HG03575 (cell line): ENCODE results near the gene ABCD4.
"Not testable (repeated sequence)": the region's sequence is repeated elsewhere in the genome, so short reads cannot be mapped to it uniquely, and the experiment has no call there.

Experiments
- ATAC-seq: cut with Tn5 transposase; IDR thresholded peaks from one replicate; pipeline ENCODE4 v1.9.1; 2021; ENCODE audit not compliant: unreplicated experiment, insufficient number of reproducible peaks, low FRiP score; ENCODE audit errors: extremely low read depth

The ABCD4 gene

DNA sequence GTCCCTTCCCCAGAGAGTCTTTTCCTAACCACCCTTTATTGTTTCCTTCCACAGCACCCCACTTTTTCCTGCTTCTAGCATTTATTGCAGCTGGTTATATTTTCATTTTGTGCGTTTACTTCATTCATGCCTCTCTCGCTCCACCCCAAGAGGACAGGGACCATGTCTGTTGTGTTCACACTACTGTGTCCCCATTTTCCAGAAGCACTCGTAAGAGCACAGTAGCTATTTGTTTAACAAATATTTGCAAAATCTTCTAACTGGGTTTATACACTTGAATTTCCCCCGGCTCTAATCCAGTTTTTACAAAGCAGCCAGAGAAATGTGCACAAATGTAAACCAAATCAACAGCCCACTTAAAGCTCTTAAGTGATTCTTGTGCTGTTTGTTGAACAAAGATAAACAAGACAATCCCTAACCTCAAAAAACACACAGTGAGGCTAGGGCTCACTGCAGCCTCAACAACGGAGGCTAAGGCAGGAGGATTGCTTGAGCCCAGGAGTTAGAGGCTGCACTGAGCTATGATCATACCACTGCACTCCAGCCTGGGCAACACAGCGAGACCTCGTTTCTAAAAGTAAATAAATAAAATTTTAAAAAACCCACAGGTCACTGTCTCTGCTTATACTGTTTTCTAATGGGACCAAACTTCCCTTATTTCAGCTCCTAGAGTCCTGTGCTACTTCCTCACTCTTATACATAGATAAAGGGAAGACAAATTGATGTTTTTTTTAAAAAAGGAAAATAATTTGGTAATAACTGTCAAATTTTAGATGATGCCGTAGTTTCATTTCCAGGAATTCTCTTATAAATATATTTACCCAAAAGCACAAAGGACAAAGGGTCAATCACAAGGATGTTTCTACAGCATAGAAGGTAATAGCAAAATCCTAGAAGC lies 6.6 kb upstream of the ABCD4 start:
- no peak for ATAC-seq

DNA sequence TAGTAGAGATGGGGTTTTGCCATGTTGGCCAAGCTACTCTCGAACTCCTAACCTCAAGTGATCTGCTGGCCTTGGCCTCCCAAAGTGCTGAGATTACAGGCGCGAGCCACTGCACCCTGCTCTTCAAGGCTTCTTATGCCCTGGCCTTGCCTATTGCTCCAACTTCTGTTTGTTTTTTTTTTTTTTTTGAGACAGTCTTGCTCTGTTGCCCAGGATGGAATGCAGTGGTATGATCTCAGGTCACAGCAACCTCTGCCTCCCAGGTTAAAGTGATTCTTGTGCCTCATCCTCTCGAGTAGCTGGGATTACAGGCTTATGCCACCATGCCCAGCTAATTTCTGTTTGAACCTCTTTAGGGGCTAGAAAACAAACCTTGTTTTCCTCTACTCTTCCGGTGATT lies 6.0 kb upstream of the ABCD4 start:
- no peak for ATAC-seq

DNA sequence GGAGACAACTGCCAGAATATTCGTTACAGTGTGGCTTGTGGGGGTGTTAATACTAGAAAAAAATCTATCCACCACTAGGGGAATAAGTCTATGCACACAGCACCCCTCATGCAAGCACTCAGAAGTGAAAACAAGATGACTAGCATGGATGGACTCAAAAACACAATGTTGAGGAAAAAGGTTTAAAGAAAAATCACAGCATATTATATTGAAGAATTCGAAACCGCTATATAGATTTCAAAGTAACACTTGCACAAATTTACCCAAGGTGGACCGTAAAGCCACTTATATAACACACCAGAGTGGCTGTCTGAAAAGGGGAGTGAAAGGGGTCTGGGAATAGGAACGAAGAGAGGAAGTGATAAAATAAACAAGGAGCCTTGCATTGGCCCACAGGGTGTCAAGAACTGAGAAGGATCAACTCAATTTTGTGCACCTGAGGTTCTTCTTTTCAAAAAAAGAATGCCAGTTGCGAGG lies 544 bp downstream of the ABCD4 start:
- no peak for ATAC-seq

DNA sequence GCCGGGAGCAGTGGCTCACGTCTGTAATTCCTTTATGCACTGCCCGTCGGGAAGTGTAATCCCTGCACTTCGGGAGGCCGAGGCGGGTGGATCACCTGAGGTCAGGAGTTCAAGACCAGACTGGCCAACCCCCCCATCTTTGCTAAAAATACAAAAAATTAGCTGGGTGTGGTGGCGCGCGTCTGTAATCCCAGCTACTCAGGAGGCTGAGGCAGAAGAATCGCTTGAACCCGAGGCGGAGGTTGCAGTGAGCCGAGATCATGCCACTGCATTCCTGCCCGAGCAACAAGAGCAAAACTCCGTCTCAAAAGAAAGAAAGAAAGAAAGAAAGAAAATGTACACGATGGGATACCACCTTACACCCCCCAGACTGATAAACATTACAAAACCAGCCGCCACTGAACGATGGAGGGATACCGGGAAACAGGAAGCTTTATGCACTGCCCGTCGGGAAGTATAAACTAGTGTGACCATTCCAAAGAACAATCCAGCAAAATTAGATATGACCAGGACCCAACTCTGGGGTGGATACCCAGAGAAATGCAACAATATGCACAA lies 1.1 kb downstream of the ABCD4 start:
- no peak for ATAC-seq

DNA sequence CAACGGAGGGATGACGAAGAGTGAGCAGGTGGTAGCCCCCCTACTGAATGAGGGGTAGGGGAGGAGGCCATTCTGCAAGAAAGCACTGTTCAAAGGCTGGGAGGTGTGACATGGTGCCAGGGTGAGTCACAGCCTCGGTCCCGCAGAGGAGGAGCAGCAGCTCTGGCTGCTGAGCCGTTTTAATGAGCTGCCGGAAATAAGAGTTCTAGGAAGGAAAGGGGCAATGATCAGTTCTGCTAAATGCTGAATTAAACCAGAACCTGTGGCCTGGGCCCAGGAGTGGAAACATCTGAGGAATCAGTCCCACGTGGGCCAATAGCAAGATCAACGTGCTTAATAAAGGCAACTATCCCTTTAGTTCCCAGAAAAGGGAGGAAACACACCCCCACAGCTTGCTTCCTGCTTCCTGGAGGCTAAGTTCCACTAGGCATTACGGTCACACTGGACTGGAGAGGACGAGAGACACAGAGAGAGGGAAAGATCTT lies 3.6 kb downstream of the ABCD4 start:
- ATAC-seq, result no peak

DNA sequence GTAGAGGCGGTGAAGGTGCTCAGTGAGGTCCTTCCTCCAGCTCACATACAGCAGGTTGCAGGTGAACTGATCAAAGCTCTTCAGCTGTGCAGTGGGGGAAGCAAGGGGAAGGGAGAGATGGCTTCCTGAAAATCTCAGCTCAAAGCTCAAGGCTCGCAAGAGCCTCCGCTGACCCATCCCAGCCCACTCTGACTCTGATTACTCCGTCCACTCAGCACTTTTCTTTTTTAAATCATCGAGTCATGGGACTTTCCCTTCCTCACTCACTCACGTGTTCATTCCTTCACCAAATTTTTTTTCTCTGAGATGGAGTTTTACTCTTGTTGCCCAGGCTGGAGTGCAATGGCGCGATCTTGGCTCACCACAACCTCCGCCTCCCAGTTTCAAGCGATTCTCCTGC lies 4.7 kb downstream of the ABCD4 start:
- ATAC-seq, result no peak

DNA sequence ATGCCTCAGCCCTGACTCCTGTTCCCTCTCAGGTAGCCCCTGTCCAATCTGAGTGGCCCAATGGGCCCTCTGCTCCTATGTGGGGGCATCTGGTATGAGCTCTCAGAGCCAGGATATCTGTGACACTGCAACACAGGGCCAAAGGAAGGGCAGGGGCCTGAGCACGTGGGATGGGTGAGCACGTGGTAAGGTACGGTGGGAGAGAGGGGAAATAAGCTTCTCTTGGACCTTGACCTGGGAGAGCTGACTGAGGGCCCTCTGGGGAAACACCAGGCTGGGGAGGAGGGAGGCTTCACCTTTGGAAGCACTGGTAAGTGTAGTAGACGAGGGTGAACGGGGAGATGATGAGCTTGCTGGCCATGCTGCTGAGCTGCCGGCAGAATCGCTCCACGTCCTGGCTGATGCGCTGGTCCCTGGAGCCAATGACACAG lies 6.7 kb downstream of the ABCD4 start:
- ATAC-seq, result no peak

DNA sequence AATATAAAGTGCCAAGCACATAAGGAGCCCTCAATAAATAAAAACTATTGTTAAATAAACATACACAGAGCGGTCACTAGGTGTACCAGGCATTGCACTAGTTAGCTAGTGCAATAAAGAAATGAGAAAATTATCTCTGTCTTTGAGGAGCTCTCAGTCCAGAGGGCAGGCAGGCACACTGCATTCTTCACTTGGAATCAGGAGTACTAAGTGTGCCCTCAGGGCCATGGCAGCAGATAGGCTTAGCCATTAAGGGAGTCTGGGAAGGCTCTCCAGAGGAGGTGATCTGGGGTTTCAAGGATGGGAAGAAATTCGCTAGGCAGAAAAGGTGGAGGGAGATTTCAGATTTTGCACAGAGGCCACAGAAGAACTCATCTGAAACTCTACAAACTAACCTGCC lies 9.1 kb downstream of the ABCD4 start:
- no peak for ATAC-seq

DNA sequence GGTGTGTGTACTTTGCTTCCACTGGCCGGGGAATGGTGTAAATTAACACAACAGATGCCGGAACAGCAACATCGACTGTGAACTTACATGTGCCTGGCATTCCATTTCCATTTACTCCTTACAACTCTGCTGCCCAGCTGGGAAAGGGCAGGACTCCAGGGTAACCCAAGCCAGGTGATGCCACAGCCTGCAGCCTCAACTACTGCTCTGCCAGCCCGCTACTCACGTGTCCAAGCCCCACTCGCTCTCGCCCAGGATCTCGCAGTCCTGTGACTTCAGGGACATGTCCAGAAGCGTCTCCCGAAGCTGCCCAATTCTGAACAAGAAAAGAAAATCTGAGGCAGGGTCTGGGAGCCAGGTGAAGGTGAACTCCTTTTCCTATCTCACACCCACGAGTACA lies 10.7 kb downstream of the ABCD4 start:
- no peak for ATAC-seq

DNA sequence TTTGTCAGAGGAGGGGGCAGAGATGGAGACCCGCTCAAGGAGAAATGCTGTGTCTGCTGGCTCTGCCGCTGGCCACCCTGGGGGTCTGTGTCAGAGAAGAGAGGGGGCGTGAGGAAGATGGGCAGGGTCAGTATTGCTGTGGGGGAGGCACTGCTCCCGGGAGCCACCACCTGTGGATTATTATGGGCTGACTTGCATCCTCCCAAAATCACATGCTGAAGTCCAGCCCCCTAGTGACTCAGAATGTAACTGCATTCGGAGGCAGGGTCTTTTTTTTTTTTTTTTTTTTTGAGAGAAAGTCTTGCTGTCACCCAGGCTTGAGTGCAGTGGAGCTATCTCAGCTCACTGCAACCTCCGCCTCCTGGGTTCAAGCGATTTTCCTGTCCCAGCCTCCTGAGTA lies 12.3 kb downstream of the ABCD4 start:
- ATAC-seq, result no peak

DNA sequence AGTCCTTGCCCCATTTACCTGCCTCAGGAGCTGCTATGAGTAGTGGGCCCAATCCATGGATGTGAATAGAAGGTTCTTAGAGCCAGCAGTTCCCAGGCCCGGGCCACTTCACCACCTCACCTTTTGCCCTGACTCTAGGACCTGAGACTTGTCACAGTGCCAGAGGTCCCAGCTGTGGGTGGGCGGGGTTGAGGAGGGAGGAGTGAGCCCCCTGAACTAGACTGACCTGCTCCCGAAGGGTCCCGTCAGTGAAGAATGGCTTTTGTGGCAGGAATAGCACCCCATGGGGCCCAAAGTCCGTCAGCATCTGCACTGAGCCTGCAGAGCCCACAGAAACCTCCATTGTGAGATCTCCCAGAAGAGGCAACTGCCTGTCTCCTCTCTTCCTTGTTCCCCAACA lies 12.9 kb downstream of the ABCD4 start:
- ATAC-seq, result no peak

DNA sequence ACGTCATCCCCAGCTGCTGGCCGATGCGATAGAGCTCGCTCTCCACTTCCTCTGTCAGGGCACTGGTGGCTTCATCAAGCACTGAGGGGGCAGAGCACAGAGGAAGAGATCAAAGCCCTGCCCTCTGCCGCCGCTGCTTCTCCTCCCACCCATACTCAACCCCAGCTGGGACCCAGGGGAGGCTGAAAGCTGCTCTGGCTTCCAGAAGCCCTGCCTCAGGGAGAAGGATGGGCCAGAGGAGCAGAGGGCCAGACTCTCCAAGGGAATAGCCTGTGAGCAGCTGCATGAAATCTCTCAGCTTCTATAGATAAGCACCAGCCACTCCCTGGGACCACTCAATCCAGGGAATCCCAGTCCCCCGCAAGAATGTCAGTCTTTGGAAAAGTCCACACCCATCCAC lies 16.0 kb downstream of the ABCD4 start:
- ATAC-seq, result no peak

DNA sequence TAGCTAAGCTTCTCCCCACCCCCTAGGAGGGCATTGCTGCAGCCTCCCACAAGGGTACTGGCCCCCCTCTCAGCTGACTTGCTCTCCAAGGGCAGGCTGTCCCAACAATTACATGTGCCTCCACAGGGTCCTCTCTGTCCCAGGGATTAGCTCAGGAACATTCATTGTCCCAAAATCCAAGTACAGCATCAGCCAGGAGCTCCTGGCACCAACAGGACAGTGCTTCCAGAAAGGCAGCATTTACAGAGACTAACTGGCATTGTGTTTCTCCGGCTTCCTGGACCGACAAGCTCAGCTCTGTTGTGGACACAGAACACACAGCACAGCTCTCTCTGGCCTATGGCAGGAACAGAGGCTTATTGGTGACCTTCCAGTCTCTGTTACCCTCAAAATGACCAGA lies 21.7 kb downstream of the ABCD4 start:
- ATAC-seq, result no peak

DNA sequence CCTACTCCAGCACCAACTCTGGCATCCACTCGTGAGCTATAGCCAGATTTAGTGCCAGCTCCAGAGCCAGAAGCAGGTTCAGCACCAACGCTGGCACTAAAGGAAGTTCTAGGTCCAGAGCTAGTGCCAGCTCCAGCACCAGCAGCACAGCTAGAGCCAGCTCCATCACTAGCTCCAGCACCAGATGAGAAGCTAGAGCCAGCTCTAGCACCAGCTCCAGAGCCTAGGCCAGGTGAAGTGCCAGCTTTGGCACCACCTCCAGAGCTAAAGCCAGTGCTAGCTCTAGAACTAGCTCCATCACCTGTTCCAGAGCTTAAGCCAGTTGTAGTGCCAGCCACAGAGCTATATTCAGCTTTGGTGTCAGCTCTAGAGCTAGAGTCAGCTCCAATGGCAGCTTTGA lies 24.7 kb downstream of the ABCD4 start:
- ATAC-seq, result no peak

DNA sequence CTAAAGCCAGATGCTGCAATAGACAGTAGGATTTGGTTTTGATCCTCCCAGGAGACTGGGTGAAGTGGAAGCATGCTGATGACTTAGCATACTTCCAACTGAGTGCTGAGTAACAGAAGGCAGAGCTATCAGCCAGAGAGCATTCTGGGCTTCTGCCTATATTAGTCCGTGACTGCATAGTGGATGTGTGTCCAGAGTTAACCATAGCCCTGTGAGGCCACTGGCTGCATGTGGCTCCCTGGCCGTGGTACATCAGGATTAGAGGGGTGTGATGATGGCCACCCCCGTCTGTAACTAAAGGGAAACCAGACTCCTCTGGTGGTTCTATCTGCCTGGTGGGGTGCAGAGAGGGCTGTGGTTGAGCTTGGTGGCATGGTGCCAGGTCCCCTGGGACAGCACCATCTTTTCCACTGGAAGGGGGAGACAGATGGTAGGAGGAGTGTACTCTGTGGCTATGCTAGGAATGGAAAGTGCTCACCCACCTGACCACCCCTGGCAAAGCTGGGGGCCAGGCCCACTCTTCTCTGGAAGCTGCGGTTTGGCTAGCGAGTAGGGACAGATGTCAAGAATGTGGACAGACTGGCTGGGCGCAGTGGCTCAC lies 27.4 kb downstream of the ABCD4 start:
- ATAC-seq, result no peak

DNA sequence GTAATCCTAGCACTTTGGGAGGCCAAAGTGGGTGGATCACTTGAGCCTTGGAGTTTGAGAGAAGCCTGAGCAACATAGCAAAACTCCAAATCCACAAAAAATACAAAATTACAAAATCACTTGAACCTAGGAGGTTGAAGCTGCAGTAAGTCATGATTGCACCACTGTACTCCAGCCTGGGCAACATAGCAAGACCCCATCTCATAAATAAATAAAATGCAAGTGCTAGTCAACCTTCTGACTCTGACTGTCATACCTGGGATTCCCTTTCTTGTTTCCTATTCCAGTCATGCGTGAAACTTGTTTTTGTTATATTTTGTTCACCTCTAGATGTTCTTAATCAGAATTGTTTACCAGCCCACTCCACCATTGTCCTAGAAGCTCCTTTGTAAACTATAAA lies 31.4 kb downstream of the ABCD4 start:
- ATAC-seq, result no peak

DNA sequence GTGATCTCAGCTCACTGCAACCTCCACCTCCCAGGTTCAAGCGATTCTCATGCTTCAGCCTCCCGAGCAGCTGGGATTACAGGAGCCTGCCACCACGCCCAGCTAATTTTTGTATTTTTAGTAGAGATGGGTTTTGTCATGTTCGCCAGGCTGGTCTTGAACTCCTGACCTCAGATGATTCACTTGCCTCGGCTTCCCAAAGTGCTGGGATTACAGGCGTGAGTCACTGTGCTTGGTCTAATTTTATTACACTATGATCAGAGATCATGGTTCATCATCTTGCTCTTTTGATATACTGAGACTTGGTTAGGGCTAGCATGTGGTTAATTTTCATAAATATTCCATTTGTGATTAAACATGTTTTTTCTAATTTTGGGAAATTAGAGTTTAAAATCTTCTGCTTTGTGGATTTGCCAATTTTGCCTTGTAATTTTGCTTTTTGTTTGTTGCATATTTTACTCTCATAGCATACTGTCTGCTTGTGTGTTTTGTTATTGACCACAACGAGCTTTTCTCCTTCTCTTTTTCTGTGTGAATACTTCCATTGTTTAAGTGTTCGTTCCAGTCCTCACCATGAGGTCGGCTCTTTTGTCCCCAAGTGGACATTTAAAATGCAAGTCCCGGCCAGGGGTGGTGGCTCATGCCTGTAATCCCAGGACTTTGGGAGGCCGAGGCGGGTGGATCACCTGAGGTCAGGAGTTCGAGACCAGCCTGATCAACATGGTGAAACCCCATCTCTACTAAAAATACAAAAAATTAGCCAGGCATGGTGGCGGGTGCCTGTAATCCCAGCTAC lies 32.2 kb downstream of the ABCD4 start:
- ATAC-seq, result not testable (repeated sequence)

DNA sequence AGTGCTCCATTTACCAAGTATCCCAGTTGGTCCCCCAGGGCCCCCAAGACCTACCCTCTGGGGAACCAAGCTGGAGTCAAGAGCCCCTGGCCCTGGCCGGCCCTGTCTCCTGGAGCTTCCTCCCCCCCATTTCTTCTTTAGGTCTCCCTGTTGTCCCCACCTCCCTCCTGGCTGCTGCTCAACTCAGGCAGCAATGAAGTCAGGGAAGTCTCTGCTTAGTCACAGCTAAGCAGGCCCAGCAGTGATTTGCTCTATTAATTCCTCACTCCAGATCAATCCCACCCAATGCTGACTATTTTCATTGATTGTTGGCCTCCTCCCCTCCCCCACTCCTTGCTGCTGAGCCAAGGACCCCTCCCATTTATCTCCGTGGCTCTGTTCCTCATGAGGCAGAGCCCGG lies 35.1 kb downstream of the ABCD4 start:
- ATAC-seq, result no peak

DNA sequence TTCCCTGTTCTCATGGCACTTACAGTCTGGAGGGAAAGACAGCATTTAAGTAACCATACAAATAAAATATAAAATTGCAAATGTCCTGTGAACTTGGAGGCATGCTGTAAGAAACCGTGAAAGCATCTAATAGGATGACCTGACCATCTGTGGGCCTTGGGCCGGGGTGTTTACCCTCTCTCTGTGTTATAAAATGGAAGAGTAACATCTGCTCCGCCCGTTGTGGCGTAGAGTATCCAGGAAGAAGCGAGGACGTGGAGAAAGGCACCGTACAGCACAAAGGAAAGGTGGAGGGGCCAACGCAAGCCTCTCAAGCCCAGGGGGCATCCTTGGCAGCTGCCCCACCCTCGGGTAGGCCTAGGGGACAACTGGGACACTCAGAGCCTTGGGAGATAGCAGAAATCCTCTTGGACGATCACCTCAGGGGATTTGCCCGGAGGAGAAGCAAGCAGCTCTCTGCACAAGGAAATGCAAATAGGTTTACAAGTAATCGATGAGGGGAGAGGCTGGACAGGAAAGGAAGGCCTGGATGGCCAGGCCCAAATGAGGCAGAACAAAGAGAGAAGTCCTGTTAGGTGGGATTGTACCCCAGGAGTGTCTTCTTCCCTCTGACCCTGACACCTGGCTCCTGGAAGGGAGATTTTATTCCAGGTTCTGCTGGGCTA lies 37.3 kb downstream of the ABCD4 start:
- ATAC-seq, result no peak
